ENCODE measurements around the gene PLCB1. TPM values are rescaled to one million over a fixed set of nuclear protein-coding genes. Genes with fewer than 3 reads are reported as not detected.

The PLCB1 gene
- total and polyA plus RNA-seq, 2 of the 4 experiments (the other 2 are of a cell fraction) = 5.6 to 16.1 TPM

DNA sequence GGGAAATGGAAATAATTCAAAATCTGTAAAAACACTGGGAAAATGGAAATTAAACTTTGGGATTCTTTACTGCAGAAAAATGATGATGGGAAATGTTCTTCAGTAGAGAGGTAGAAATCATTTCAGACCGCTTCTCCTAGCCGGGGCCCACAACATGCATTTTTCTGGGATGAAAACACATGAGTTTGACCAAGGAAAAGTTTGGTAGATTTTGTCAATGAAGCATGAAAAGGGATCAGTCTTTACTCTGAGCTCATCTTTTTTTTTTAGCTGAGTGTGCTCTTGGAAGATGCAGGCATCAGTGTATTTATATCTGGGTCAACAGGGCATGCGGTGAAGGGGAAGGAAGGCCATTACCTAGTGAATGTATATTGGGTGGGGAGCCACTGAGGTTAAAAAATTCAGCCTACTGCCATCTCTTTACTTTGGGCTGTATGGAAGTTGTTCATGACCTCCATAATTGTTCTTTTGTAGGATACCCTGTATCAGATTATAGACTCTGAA lies 36.8 kb downstream of the PLCB1 start:
- Histone ChIP-seq H2BK120ac (ENCODE audit: low read depth, low read length) (no peak overlapping the region), H3K14ac (replicated peaks; ENCODE audit: low read depth, low read length) (no peak overlapping the region), H3K36me3 (ENCODE audit: control insufficient read depth, insufficient read depth, low read length) (peaks cover 2% of the 10 kb centered on the region), H4K20me1 (ENCODE audit: insufficient read depth, low read length) (no peaks in the 10 kb centered on the region), H4K5ac (ENCODE audit: low read depth, low read length) (no peak overlapping the region), H4K91ac (ENCODE audit: insufficient read depth, low read depth, low read length) (no peak overlapping the region), H2AK5ac (ENCODE audit: low read depth, low read length) (no peak overlapping the region), H3K23ac (ENCODE audit: low read depth, low read length) (no peak overlapping the region), H3K4ac (ENCODE audit: low read depth, low read length) (no peak overlapping the region), H4K8ac (ENCODE audit: low read depth in 2 of 2, low read length in 2 of 2) (no peak overlapping the region), H2BK15ac (ENCODE audit: low read depth, low read length) (no peak overlapping the region), H3K27ac (ENCODE audit: insufficient read depth, low read length) (no peak overlapping the region), H3K79me1 (ENCODE audit: low read depth in 1 of 2, low read length in 2 of 2) (peaks cover 4 to 13% of the 10 kb centered on the region in 2 experiments; a peak in 2 of 4 replicates), H2BK5ac (ENCODE audit: low read depth, low read length, poor library complexity, severe bottlenecking) (no peak overlapping the region), H3K9me1 (ENCODE audit: insufficient read depth, low read length) (no peaks in the 10 kb centered on the region), H3K9me3 (ENCODE audit: control insufficient read depth, insufficient read depth, low read length) (no peaks in the 10 kb centered on the region), H3K4me1 (ENCODE audit: control insufficient read depth, insufficient read depth, low read length) (no peaks in the 10 kb centered on the region), H3K4me2 (ENCODE audit: low read depth, low read length) (no peak overlapping the region), H2AFZ (replicated peaks; ENCODE audit: low read length, poor library complexity) (no peak overlapping the region), H3K4me3 (ENCODE audit: insufficient read depth, low read depth, low read length) (no peak overlapping the region), H3K27me3 (ENCODE audit: control insufficient read depth, insufficient read depth, low read length) (no peaks in the 10 kb centered on the region), H3K18ac (ENCODE audit: low read depth, low read length) (no peak overlapping the region), H2AK9ac (replicated peaks; ENCODE audit: low read depth, low read length, poor library complexity) (no peak overlapping the region), H3K56ac (ENCODE audit: extremely low read depth, insufficient read depth, low read length) (no peak overlapping the region), H2BK20ac (ENCODE audit: low read depth, low read length) (no peak overlapping the region), H3K9ac (ENCODE audit: low read depth, low read length) (no peak overlapping the region)
- dilution Hi-C loops (cut with HindIII; ENCODE audit: low sequenced_read_pairs, unreplicated experiment) (no loop called here), intact Hi-C loops (cut with micrococcal nuclease) (no loop called here), in situ Hi-C loops (cut with MboI; ENCODE audit: low sequenced_read_pairs) (no loop called here)
- no peak for ATAC-seq (ENCODE audit: low read depth)
- BruUV-seq (replicated peaks) = no TSS peak
- no peak for DNase-seq
- ChIA-PET CTCF (no interaction called here), POLR2A (ENCODE audit: unreplicated experiment) (no interaction called here)
- TF ChIP-seq, protein P1, sequence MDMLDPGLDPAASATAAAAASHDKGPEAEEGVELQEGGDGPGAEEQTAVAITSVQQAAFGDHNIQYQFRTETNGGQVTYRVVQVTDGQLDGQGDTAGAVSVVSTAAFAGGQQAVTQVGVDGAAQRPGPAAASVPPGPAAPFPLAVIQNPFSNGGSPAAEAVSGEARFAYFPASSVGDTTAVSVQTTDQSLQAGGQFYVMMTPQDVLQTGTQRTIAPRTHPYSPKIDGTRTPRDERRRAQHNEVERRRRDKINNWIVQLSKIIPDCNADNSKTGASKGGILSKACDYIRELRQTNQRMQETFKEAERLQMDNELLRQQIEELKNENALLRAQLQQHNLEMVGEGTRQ (IDR thresholded peaks at IDR 0.05; ENCODE audit: low read depth, low read length) = no peak
- TF ChIP-seq CEBPB (IDR thresholded peaks at IDR 0.05; ENCODE audit: low read depth, low read length) (no peak), POLR2A (IDR thresholded peaks at IDR 0.05; ENCODE audit: low read depth, low read length) (no peak), RCOR1 (IDR thresholded peaks at IDR 0.05; ENCODE audit: insufficient replicate concordance, low read length) (no peak), RAD21 (IDR thresholded peaks at IDR 0.05; ENCODE audit: low read length) (no peak), FOS (IDR thresholded peaks at IDR 0.05; ENCODE audit: low read depth, low read length) (no peak), MAZ (IDR thresholded peaks at IDR 0.05; ENCODE audit: borderline replicate concordance, low read depth, low read length) (no peak), MXI1 (IDR thresholded peaks at IDR 0.05; ENCODE audit: borderline replicate concordance, low read depth, low read length) (no peak), BHLHE40 (IDR thresholded peaks at IDR 0.05; ENCODE audit: low read depth, low read length) (no peak), NFE2L2 (IDR thresholded peaks at IDR 0.05; ENCODE audit: low read depth, low read length) (no peak), CHD1 (IDR thresholded peaks at IDR 0.05; ENCODE audit: low read depth, low read length) (no peak), RFX5 (IDR thresholded peaks at IDR 0.05; ENCODE audit: low read depth, low read length) (no peak), MAFK (IDR thresholded peaks at IDR 0.05; ENCODE audit: low read depth, low read length) (no peak), SMC3 (IDR thresholded peaks at IDR 0.05; ENCODE audit: low read depth, low read length) (no peak)
- TF ChIP-seq, protein P2, sequence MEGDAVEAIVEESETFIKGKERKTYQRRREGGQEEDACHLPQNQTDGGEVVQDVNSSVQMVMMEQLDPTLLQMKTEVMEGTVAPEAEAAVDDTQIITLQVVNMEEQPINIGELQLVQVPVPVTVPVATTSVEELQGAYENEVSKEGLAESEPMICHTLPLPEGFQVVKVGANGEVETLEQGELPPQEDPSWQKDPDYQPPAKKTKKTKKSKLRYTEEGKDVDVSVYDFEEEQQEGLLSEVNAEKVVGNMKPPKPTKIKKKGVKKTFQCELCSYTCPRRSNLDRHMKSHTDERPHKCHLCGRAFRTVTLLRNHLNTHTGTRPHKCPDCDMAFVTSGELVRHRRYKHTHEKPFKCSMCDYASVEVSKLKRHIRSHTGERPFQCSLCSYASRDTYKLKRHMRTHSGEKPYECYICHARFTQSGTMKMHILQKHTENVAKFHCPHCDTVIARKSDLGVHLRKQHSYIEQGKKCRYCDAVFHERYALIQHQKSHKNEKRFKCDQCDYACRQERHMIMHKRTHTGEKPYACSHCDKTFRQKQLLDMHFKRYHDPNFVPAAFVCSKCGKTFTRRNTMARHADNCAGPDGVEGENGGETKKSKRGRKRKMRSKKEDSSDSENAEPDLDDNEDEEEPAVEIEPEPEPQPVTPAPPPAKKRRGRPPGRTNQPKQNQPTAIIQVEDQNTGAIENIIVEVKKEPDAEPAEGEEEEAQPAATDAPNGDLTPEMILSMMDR (conservative IDR thresholded peaks at IDR 0.05; ENCODE audit: low read depth, low read length) = no peak
- TF ChIP-seq, protein P3, sequence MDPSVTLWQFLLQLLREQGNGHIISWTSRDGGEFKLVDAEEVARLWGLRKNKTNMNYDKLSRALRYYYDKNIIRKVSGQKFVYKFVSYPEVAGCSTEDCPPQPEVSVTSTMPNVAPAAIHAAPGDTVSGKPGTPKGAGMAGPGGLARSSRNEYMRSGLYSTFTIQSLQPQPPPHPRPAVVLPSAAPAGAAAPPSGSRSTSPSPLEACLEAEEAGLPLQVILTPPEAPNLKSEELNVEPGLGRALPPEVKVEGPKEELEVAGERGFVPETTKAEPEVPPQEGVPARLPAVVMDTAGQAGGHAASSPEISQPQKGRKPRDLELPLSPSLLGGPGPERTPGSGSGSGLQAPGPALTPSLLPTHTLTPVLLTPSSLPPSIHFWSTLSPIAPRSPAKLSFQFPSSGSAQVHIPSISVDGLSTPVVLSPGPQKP (IDR thresholded peaks at IDR 0.05; ENCODE audit: borderline replicate concordance, low read depth, low read length) = no peak
- 80% methylated on average over 2 of the region's 3 CpGs; no CpG with 5 or more reads in 1 of the 2 experiments for WGBS, 2 experiments (ENCODE audit: extremely low coverage in 2 of 2, insufficient read length in 1 of 2)
